Subcutaneous adipose tissue (tissue), 4 donors: ENCODE data around the gene NECTIN1. TPM values are rescaled to one million over a fixed set of nuclear protein-coding genes. Genes with fewer than 3 reads are reported as not detected.

Experiments used
- total RNA-seq, 4 donors: library from RNA; depleted of rRNA; stranded (reverse); fragments of >200 nt; gene quantifications; one replicate each; pipeline ENCODE4 v1.1.0, GENCODE V29; 2016
- TF ChIP-seq, protein P1 (sequence below): fragments of 450-650 bp; IDR thresholded peaks from one replicate; pipeline ENCODE4 v1.5.1; 2016; ENCODE audit warnings: low read depth, mild to moderate bottlenecking, control low read depth, antibody characterized with exemption, moderate library complexity

The NECTIN1 gene
- total RNA-seq, 4 donors from 2014 or later, result 1.7 to 4.1 (median 2.5) TPM

GRCh38 chr11:119759747-119760412 lies 30.9 kb upstream of the NECTIN1 start:
- TF ChIP-seq, protein P1, sequence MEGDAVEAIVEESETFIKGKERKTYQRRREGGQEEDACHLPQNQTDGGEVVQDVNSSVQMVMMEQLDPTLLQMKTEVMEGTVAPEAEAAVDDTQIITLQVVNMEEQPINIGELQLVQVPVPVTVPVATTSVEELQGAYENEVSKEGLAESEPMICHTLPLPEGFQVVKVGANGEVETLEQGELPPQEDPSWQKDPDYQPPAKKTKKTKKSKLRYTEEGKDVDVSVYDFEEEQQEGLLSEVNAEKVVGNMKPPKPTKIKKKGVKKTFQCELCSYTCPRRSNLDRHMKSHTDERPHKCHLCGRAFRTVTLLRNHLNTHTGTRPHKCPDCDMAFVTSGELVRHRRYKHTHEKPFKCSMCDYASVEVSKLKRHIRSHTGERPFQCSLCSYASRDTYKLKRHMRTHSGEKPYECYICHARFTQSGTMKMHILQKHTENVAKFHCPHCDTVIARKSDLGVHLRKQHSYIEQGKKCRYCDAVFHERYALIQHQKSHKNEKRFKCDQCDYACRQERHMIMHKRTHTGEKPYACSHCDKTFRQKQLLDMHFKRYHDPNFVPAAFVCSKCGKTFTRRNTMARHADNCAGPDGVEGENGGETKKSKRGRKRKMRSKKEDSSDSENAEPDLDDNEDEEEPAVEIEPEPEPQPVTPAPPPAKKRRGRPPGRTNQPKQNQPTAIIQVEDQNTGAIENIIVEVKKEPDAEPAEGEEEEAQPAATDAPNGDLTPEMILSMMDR, result no peak

- TF ChIP-seq, protein P1, result no peak
Observed at GRCh38 chr11:119759324-119759723, 30.3 kb upstream of the NECTIN1 start.

DNA sequence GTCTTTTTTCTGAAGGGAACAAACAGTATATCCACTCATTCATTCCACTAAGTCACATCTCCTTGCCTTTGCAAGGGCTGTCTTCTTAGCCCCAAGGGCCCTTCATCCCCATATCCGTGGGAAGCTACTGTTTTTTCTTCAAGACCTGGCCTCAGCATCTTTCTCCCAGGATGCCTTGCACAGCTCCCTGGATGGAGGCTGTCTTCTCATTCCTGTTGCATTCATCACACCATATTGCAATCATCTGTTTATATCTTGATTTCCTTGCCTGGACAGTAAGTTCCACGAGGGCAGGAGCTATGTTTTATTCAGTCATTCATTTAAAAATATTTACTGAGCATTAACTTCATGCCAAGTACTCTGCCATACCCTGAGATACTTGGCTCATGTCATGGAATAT lies 29.3 kb upstream of the NECTIN1 start:
- TF ChIP-seq, protein P1, result no peak

- TF ChIP-seq, protein P1, result no peak
Observed at GRCh38 chr11:119757378-119757777, 28.4 kb upstream of the NECTIN1 start.

DNA sequence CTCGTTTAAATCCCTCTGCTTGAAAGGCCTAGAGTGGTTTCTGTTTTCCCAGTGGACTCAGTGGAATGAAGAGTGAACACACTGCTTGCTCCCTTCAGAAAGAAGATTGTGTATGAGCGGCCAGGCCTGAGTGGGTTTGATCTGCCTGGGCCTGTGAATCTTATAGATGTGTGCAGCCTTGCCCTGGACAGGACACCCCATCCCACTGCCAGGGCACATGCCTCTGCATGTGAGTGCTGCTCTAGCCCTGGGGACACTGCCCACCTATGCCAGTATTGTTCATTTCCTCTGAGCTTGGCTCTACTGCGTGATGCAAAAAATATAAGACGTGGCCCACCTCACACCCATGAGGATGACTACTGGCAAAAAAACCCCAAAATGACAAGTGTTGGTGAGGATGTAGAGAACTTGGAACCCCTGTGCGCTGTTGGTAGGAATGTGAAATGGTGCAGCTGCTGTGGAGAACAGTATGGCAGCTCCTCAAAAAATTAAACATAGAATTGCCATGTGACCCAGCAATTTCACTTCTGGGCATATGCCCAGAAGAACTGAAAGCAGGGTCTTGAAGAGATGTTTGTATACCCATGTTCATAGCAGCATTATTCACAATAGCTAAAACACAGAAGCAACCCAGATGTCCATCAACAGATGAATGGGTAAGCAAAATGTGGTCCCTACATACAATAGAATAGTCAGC lies 27.3 kb upstream of the NECTIN1 start:
- TF ChIP-seq, protein P1, result no peak

DNA sequence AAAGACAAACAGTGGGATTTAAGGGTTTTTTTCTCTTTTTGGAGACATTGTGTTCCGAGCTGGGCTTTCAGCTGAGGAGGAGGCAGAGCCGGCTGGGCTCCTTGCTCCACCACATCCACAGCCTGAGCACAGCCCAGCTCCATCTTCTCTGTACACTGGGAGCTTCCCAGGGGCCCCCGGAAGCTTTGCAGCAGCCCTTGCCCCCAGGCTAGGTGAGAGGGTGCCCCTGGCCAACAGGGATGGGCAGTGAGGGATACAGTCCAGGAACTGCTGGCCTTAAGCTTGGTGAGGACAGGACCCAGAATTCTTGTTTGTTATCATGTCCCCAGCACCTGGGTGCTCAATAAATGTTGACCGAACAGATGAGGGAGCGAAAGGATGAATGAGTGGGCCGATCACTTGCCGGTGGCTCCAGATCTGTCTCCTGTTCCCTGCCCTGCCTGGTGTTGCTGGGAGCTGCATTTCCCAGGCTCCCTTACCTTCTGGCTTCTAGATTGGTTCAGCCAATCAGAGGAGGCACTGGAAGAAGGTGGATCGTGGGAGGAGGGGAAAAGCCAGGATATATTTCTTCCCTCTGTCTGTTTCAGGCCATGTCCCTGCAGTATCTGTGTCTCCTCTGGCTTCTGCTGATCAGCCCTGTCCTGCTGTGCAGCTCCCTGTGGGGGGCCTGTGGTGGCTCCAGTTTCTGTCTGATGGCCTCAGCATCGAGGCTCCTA lies 26.5 kb upstream of the NECTIN1 start:
- TF ChIP-seq, protein P1, result no peak

GRCh38 chr11:119754656-119755355 lies 25.8 kb upstream of the NECTIN1 start:
- TF ChIP-seq, protein P1, result no peak
